Left renal pelvis (tissue), 4 donors: ENCODE measurements around the gene ACVR2A. TPM values are rescaled to one million over a fixed set of nuclear protein-coding genes. Genes with fewer than 3 reads are reported as not detected.

Source experiments
- DNase-seq, 4 donors: peaks; one replicate each; pipeline ENCODE4 v3.0.0-alpha.2; 2013; ENCODE audit warnings: low read depth in 4 of 4, low spot score in 3 of 4
- polyA plus RNA-seq, 4 donors: library from polyadenylated mRNA; unstranded; fragments of 120-200 nt; gene quantifications; one replicate each; pipeline ENCODE4 v1.2.1, GENCODE V29; 2013; ENCODE audit not compliant: insufficient read length in 4 of 4

The ACVR2A gene
- polyA plus RNA-seq = 10 to 100 TPM; 18.4 to 28.9 (median 26.9) TPM

DNA sequence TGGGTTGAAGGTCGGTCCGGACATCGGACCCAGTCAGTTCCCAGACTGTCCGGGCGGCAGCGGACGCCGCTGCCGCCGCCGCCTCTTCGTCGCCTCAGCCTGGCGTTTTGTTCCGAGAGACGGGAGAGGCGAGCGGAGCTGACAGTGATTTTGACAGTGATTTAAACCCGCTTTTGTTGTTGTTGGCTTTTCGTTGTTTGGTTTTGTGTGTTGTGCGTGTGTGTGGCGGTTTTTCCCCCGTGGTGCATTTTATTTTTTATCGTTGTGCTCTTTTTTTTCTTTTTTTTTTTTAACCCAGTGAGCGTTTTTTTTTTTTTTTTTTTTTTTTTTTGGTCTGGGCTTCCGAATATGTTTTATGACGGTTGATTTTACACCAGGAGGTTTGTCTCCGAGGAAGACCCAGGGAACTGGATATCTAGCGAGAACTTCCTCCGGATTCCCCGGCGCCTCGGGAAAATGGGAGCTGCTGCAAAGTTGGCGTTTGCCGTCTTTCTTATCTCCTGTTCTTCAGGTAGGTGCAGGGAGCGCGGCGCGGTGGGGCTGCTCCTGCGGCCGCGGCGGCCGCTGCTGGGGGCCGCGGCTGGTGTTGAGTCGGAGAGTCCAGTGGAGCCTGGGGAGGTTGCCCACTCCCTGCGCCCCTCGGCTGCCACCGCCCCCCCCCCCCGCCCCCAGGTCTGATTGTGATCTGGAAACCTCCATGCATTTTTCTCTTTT lies at the start of gene ACVR2A:
TSS of gene ACVR2A (plus strand) at position 333 of the 714 bp plus-strand sequence. CDS start at position 457, 124 bp downstream.
- DNase-seq = peak; percentile 44 to 58 (median 54)

DNA sequence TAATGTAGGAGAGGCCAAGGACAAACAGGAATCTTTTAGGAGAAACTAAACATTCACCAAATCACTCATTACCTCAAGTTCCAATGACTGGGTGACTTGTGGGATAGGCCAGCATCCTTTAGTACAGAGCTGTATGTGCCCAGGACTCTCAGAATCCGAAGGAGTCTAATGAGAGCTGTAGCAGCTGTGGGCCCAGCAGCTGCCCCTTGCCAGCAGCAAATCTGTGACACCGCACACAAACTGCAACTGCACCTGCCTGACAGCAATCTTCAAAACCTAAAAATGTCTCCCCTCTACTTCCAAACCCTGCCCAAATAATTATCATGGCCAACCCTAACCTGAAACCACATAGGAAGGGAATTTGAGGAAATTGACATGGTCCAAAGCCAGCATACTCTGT lies 44.5 kb upstream of the ACVR2A start:
- DNase-seq = no peak

DNA sequence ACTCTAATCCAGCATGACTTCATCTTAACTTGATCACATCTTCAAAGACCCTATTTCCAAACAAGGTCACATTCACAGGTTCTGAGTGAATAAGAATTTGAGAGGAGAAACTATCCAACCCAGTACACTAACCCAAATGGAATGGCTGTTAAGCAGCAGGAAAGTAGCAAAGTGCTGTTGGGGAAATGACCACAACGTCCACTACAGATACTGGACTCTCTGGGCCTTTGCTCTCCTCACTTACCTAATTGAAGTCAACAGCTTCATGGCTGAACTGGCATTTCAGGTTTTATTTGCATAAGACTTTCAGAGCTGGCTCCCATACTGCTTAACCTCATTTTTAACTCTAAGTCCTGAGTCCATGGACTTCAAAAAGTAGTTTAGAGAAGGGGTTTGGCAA lies 38.0 kb upstream of the ACVR2A start:
- DNase-seq = no peak

DNA sequence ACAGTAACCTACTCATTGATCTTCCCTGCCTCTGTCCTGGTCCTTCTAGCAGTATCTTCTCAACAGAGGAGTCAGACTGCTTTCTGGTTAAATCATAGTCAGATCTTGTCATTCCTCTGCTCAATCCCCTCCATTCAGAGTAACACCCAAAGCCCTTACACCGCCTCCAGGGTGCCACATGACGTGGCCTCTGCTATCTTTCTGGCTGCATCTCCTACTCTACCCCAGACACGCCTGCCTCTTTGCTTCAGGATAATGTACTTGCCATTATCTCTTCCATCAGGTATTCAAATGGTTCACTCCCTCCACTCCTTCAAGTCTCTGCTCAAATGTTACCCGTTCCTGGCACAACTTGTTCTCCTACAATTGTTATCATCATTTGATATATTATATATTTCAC lies 36.3 kb upstream of the ACVR2A start:
- no peak for DNase-seq

DNA sequence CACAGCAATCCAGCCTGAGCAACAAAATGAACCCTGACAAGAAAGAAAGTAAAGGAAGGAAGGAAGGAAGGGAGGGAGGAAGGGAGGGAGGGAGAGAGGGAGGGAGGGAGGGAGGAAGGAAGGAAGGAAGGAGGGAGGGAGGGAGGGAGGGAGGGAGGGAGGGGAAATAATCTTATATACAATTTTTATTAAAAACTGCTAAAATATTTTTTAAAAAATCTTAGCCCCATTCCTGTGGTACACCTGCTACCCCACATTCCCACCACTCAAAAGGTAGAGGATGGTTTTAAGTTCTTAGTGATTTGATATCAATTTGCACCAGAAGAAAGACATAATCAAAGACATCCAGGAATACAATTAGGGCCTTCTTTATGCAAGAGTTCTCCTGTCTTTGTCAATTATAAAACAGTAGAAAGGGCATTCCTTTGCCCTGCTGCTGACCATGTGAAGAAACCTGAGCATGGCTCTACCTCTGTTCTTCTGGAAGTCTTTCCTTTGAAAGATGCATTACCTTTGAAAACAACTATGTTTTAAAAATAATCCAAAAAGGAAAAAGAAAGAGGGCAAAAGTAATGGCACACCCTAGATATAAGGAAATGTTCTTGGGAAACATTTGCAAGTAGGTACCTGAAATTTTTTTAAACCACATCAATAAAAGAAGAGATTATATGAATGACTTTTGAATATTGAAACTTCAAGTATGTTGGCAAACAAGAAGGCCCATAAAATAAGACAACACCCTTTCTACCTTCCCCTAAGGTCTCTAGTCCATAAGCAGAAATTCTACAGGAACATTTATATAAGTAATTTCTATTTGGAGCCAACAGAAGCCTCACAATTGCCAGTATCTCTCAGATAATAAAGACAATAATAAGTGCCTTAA lies 33.7 kb upstream of the ACVR2A start:
- DNase-seq = no peak

DNA sequence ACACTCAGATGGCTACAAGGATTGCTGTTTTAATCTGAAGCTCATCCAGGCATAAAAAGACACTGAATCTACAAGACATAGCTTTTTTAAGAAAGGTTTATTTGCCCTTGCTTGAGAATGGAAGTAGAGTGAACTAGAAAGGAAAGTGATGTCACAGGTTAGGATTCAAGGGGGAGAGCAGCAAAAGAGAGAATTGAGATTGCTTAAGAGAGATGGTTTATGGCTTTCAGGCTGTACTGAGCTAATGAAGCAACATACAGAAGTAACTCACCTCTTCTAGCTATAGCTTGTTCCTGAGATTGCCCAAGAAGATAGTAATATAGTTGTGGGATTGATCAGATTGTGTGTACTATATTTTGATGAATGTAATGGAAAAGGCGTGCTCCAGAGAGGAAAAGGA lies 26.1 kb upstream of the ACVR2A start:
- DNase-seq = no peak

DNA sequence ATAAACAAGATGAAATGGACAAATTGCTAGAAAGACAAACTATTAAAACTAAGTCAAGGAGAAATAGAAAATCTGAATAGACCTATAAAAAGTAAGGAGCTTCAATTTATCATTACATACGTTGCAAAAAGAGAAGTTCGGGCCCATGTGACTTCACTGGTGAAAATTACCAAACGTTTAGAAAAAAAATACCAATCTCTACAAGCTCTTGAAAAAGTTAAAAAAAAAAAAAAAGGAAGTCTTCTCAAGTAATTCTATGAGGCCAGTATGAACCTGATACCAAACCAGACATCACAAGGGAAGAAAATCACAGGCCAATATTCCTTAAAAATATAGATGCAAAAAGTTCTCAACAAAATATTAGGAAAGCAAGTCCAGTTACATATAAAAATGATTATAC lies 20.2 kb upstream of the ACVR2A start:
- DNase-seq = no peak

DNA sequence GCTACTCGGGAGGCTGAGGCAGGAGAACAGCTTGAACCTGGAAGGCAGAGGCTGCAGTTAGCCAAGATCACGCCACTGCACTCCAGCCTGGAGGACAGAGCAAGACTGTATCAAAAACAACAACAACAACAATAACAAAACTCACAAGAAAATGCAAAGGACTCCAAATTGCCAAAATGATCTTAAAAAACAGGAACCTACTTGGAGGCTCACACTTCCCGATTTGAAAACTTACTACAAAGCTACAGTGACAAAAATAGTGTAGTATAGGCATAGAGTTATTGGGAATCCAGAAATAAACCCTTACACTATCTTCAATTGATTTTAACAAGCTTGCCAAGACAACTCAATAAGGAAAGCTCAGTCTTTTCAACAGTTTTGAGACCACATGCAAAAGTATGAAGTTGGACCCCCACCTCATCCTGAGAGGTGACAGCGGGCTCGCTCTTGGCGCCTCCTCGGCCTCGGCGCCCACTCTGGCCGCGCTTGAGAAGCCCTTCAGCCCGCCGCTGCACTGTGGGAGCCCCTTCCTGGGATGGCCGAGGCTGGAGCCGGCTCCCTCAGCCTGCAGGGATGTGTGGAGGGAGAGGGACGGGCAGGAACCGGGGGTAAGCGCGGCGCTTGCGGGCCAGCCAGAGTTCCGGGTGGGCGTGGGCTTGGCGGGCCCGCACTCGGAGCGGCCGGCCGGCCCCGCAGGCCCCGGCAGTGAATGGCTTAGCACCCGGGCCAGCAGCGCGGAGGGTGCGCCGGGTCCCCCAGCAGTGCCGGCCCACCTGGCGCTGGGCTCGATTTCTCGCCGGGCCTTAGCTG lies 18.3 kb upstream of the ACVR2A start:
- DNase-seq = no peak

DNA sequence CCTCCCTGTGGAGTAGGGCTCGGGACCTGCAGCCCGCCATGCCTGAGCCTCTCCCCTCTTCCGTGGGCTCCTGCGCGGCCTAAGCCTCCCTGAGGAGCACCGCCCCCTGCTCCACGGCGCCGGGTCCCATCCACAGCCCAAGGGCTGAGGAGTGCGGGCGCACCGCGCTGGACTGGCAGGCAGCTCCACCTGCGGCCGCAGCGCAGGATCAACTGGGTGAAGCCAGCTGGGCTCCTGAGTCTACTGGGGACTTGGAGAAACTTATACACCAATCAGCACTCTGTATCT lies 17.8 kb upstream of the ACVR2A start:
- no peak for DNase-seq

DNA sequence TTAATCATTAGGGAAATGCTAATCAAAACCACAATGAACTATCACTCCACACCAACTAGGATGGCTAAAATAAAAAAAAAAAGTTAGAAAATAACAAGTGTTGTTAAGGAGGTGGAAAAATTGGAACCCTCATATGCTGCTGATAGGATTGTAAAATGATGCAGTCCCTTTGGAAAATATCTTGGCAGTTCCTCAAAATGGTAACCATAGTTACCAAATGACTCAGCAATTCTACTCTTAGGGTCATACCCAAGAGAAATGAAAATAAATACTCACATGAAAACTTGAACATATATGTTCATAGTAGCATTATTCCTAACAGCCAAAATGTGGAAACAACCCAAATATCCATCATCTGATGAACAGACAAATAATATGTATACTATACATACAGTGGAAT lies 15.7 kb upstream of the ACVR2A start:
- no peak for DNase-seq

DNA sequence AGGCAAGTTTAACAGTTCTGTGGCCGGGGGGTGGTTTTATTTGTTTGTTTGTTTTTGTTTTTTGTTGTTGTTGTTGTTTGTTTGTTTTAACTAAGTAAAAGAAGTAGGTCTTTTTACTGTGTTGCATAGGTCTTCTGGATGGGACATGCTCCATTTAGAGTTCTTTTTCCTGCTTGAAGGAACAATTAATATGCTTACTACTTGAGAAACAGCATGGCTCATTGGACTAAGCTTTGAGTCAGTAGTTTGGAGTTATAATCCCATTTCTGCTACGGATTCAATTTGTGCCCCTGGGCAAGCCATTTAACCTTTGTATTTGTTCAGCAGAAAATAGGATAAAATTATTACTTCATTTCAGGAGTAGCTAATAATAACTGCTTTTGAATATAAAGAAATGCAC lies 8.7 kb upstream of the ACVR2A start:
- no peak for DNase-seq

DNA sequence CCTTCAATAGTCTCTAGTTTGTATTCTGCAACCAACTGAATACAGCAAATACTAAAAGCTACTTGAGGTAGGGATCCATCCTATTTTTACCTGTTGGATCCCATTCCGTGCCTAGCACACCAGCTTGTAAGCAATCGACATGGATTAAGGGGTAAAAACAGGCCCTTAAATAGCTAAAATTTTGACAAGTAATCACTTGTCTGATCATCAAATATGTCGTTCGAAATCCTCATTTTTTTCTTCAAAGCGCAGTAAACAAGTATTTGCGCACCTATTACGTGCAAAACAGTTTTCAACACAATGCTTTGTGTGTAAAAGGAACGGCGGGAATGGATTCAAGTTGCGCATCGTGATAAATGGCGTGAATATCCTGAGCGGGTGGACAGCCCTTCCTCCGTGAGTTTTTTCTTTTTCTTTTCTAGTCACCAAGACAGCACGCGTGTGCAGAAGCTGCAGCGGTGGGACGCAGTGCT lies 1.4 kb upstream of the ACVR2A start:
- DNase-seq = no peak

DNA sequence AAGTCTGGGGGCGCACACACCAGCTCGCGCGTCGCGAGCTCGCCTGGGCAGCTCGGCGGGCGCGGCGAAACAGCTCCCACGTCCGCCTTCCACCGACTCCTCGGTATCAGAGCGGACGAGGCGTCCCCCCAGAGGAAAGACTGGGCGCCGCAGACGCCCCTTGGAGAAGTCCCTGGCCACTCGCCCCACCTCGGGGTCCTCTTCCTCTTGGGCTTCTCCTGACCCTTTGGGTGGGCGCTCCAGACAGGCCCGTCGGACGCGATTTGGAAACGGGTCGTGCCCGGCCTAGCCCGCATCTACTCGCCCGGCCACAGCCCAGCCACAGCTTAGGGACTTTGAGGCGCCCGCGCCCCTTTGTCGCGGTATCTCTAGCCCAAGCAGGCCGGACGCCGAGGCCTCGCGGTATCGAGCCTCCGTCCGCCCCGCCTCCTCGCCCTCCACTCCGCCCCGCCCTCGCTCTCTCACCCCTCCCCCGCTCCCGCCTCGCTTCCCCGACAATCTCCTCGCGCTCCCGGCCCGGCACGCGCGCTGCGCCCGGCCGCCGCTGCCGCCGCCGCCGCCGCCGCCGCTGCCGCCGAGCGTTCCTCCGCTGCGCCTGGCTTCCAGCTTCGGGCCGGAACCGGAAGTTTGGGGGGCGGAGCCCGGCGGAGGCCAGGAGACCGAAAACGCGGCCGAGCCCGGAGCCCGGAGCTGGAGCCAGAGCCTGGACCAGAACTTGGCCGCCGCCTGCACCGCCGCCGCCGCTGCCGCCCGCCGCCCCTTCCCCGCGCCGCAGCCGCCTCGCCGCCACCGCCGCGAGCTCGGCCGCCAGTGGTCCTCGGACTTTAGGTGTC lies 749 bp upstream of the ACVR2A start:
- DNase-seq = peak; percentile 70 to 80 (median 76)

DNA sequence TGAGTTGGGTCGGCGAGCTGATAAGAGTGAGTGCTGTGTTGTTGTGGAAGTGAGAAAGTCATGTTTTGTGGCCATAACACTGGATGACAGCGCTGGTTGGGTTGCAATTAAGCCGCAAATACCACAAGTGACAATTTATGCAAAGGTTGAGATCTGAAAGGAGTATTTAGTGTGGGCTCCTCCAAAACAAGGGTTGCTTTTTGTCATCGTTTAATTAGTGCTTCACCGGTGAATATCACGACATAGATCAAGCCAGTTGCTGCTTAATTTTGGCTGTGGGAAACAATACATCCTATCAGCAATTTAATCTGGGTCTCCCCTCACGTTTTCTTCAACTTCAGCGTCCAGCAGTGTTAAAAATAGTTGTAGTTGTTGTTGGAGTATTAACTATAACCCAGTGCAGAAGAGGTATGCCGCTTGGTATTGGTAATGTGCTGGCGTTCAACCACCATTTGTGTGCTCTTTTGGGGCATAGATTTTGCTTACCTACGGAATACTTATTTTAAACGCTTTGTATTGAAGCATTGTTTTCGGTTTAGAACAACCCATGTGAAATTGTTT lies 662 bp downstream of the ACVR2A start:
- peak in 1 of 4 donors; percentile 27 for DNase-seq

DNA sequence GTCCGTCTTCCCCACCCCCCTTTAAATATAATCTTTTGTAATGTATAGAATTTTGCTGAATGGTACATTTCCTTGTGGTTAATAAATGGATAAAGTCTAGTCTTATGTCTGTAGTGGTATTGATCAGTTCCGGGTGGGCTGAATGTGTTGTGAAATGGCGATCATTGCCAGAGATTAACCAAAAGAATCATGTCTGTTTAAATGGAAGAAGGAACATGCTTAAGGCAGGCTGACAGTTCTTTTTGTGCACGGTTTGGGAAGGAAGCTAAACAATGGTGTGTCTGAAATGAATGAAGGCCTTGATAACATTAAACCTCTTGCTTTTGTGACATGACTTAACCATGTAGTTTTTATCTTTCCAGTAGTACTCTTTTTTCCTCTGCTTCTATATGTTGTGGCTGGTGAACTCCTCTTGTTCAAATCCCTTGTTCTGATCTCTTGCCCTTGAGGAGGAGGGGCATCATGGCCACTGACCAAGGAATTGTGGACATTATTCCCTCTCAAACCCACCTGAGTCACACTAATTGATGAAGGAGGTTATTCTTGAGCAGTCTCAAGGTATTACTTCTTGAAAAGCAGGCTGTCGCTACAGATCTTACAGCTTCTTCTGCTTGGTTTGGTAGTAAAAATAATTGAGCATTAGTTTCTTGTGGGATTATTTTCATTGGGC lies 1.7 kb downstream of the ACVR2A start:
- DNase-seq = no peak

DNA sequence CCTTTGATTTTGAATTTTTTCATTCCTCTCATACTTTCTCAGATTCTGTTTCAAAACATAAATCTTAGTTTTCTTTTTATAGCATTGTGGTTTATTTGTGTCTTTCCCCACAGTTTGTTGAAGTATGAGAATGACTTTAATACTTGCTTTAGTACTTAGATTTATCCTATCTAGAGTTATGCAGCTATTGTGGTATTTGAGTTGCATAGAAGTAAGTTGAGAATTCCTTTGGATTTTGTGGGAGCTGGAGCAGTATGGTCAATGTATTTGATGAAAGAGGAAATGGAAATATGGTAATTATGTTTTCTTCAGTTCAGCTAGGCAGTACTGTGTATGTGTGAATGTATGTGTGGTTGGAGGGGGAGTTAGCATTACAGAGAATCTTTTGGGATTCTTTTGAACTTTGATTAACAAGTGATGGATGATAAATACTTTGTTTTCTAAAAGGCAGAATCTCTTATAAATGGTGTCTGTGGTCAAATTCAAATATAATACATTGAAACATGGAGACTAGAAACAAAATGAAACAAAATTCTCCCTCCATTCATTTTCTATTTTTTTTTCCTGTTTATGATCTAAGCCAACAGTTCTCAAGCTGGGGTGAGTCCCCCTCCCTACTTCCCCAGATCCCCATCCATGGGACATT lies 3.0 kb downstream of the ACVR2A start:
- no peak for DNase-seq

DNA sequence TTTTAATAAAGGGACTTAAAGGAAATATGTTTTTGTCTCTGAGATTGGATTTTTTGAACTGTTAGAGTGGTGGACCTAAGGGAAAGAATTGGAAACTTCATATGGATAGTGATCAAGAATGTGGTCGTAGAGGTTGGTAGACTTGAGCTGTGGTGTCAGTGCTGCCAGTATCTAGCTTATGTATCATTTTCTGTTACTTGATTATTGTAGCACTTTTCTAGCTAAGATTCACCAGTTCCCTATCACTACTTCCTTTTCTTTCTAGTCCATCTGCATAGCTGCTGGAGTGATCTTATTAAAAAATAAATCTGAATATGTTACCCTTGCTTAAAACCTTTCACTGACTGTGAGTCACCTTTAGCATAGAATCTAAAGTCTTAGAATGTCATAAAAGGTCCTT lies 6.0 kb downstream of the ACVR2A start:
- DNase-seq = no peak

DNA sequence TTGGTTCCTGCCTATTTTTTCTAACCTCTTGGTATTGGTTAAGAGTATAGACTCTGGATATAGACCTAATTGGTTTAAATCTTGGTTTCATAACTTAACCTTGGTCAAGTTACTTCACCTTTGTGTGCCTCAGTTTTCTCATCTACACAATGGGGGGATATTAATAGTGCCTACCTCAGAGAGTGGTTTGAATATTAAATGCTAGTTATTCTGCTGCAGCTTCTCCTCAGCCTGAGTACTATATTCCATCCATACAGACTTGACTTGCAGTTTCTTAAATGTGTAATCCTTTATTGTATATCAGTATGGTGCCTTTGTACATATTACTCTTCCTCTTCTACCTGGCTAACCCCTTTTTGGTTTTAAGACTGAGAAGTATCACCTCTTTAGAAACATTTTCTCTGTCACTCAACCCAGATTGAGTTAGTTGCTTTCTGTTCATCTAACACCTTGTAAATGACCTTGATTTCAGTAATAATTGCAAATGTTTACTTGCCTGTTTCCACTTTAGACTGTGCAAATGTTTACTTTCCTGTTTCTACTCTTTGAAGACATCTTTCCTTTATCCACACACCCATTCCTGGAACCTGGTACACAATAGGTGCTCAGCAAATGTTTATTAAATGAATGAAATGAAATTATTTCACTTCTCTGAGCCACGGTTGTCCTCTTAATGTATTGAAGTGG lies 6.6 kb downstream of the ACVR2A start:
- no peak for DNase-seq
